H1 (cell line): ENCODE results near the gene CNOT1. TPM values are rescaled to one million over a fixed set of nuclear protein-coding genes. Genes with fewer than 3 reads are reported as not detected.

ENCODE experiments used
- CTCF ChIA-PET: fragments of 300-600 bp; sonication (Branson Sonifier 250); formaldehyde crosslinking; loops from one replicate; lab custom pipeline; 2021; ENCODE audit not compliant: partially characterized antibody; lab: Charles Lee
- POLR2A ChIA-PET: fragments of 300-600 bp; sonication (Branson Sonifier 250); formaldehyde crosslinking; loops from one replicate; lab custom pipeline; 2021; ENCODE audit warnings: inconsistent platforms; ENCODE audit not compliant: partially characterized antibody; lab: Charles Lee
- DNase-seq, 2 experiments: peaks; one replicate each; pipeline versions ENCODE4 v3.0.0 to v3.0.0-alpha.2; 2010 to 2022; ENCODE audit warnings: low spot score in 2 of 2, low read depth in 1 of 2, mixed read lengths in 1 of 2
- FAIRE-seq: peaks from 2 replicates; lab custom pipeline; 2011; peaks lifted over from hg19 to GRCh38; lab: Jason Lieb, UNC
- H2AFZ ChIP-seq: 2 replicates; pipeline ENCODE4 v1.8.1; 2012; ENCODE audit warnings: low read length, inconsistent platforms
- H2AK5ac ChIP-seq: 2 replicates; pipeline ENCODE4 v1.6.1; 2013; ENCODE audit warnings: low read depth, low read length
- H2BK120ac ChIP-seq: replicated peaks from 2 replicates; pipeline ENCODE3; 2013; ENCODE audit warnings: low read depth, low read length, inconsistent platforms
- H2BK12ac ChIP-seq: 2 replicates; pipeline ENCODE4 v1.6.1; 2013; ENCODE audit warnings: low read depth, low read length
- H2BK15ac ChIP-seq: 2 replicates; pipeline ENCODE4 v1.6.1; 2013; ENCODE audit warnings: low read length
- H2BK20ac ChIP-seq: 2 replicates; pipeline ENCODE4 v1.6.1; 2013; ENCODE audit warnings: low read length
- H2BK5ac ChIP-seq: 2 replicates; pipeline ENCODE4 v1.6.1; 2013; ENCODE audit warnings: low read depth, low read length
- H3K14ac ChIP-seq: 2 replicates; pipeline ENCODE4 v1.6.1; 2013; ENCODE audit warnings: inconsistent platforms; ENCODE audit not compliant: insufficient read length
- H3K18ac ChIP-seq: 2 replicates; pipeline ENCODE4 v1.6.1; 2013; ENCODE audit warnings: low read length; ENCODE audit errors: extremely low read depth
- H3K23ac ChIP-seq: 2 replicates; pipeline ENCODE4 v1.6.1; 2013; ENCODE audit warnings: inconsistent platforms; ENCODE audit not compliant: insufficient read length
- H3K23me2 ChIP-seq: 2 replicates; pipeline ENCODE4 v1.6.1; 2013; ENCODE audit warnings: low read depth, low read length
- H3K27ac ChIP-seq: 2 replicates; pipeline ENCODE4 v1.6.1; 2011; ENCODE audit warnings: low read depth, low read length, inconsistent platforms
- H3K27me3 ChIP-seq, 4 experiments: replicated peaks in 1 of 4; 1 replicate in 1 of 4; 2 replicates in 3 of 4; pipeline versions ENCODE4 v1.6.1 to v1.8.1; 2011 to 2013; ENCODE audit warnings: low read length in 3 of 4, mild to moderate bottlenecking in 3 of 4, inconsistent platforms in 2 of 4, mixed read lengths in 2 of 4, moderate library complexity in 1 of 4; ENCODE audit not compliant: control insufficient read depth in 3 of 4, insufficient read depth in 3 of 4; ENCODE audit errors: extremely low read depth in 1 of 4
- H3K36me3 ChIP-seq, 4 experiments: 2 replicates each; pipeline versions ENCODE4 v1.6.1 to v1.8.1; 2011 to 2013; ENCODE audit warnings: mild to moderate bottlenecking in 4 of 4, low read length in 3 of 4, moderate library complexity in 2 of 4, control low read depth in 1 of 4, inconsistent platforms in 1 of 4; ENCODE audit not compliant: insufficient read depth in 4 of 4, control insufficient read depth in 2 of 4
- H3K4ac ChIP-seq: replicated peaks from 2 replicates; pipeline ENCODE3; 2013; ENCODE audit warnings: low read length, low read depth, mixed read lengths, inconsistent platforms; ENCODE audit not compliant: insufficient read length
- H3K4me1 ChIP-seq, 4 experiments: replicated peaks in 1 of 4; 1 replicate in 1 of 4; 2 replicates in 3 of 4; pipeline versions ENCODE4 v1.6.1 to v1.8.1; 2011 to 2013; ENCODE audit warnings: low read length in 3 of 4, inconsistent platforms in 2 of 4, mixed read lengths in 1 of 4; ENCODE audit not compliant: insufficient read depth in 4 of 4, control insufficient read depth in 3 of 4
- H3K4me2 ChIP-seq, 2 experiments: 2 replicates each; pipeline versions ENCODE4 v1.6.1 to v1.8.1; 2011 to 2013; ENCODE audit warnings: low read depth in 2 of 2, low read length in 2 of 2, control low read depth in 1 of 2, inconsistent platforms in 1 of 2, mild to moderate bottlenecking in 1 of 2; ENCODE audit not compliant: insufficient read depth in 1 of 2
- H3K4me3 ChIP-seq, 4 experiments: fragments of 200-600, 300-600 bp in 1 of 4; sonication (generic), shearing (Covaris generic), sonication (Bioruptor Twin) in 1 of 4; 2 replicates each; pipeline versions ENCODE4 v1.5.1 to v1.8.1; 2011 to 2016; ENCODE audit warnings: low read length in 4 of 4, low read depth in 3 of 4, control low read depth in 2 of 4, inconsistent platforms in 2 of 4, mild to moderate bottlenecking in 2 of 4, mixed read lengths in 1 of 4, moderate library complexity in 1 of 4; ENCODE audit not compliant: insufficient read depth in 2 of 4; ENCODE audit errors: extremely low read depth in 1 of 4
- H3K56ac ChIP-seq: replicated peaks from 2 replicates; pipeline ENCODE3; 2013; ENCODE audit warnings: low read depth, mild to moderate bottlenecking, mixed read lengths, low read length, inconsistent platforms; ENCODE audit not compliant: insufficient read length
- H3K79me1 ChIP-seq: 2 replicates; pipeline ENCODE4 v1.6.1; 2013; ENCODE audit warnings: low read depth, low read length, control low read depth
- H3K79me2 ChIP-seq, 2 experiments: 2 replicates each; pipeline versions ENCODE4 v1.6.1 to v1.8.1; 2012 to 2013; ENCODE audit warnings: low read length in 2 of 2, mild to moderate bottlenecking in 2 of 2, inconsistent platforms in 1 of 2; ENCODE audit not compliant: insufficient read depth in 2 of 2, control insufficient read depth in 1 of 2
- H3K9ac ChIP-seq, 4 experiments: replicated peaks in 1 of 4; 1 replicate in 1 of 4; 2 replicates in 3 of 4; pipeline versions ENCODE4 v1.6.1 to v1.8.1; 2011 to 2013; ENCODE audit warnings: low read depth in 3 of 4, low read length in 3 of 4, control low read depth in 2 of 4, mild to moderate bottlenecking in 2 of 4, moderate library complexity in 2 of 4, inconsistent platforms in 1 of 4; ENCODE audit errors: extremely low read depth in 1 of 4
- H3K9me3 ChIP-seq, 2 experiments: 2 replicates each; pipeline versions ENCODE4 v1.6.1 to v1.8.1; 2012 to 2013; ENCODE audit warnings: mild to moderate bottlenecking in 2 of 2, moderate library complexity in 2 of 2, control low read depth in 1 of 2, inconsistent platforms in 1 of 2, low read depth in 1 of 2, low read length in 1 of 2, mixed read lengths in 1 of 2; ENCODE audit not compliant: insufficient read depth in 2 of 2
- H4K20me1 ChIP-seq, 2 experiments: replicated peaks in 1 of 2; 2 replicates each; pipeline versions ENCODE3 to v1.8.1; 2011 to 2013; ENCODE audit warnings: inconsistent platforms in 2 of 2, low read length in 2 of 2, mild to moderate bottlenecking in 1 of 2; ENCODE audit not compliant: insufficient read depth in 2 of 2, control insufficient read depth in 1 of 2
- H4K5ac ChIP-seq: 2 replicates; pipeline ENCODE4 v1.6.1; 2013; ENCODE audit warnings: low read length, low read depth, mixed read lengths, inconsistent platforms; ENCODE audit not compliant: insufficient read length
- H4K8ac ChIP-seq: 2 replicates; pipeline ENCODE4 v1.8.0; 2013; ENCODE audit warnings: mild to moderate bottlenecking, moderate library complexity, low read length, inconsistent platforms; ENCODE audit not compliant: insufficient read depth; ENCODE audit errors: extremely low read depth
- H4K91ac ChIP-seq: replicated peaks from 2 replicates; pipeline ENCODE3; 2013; ENCODE audit warnings: low read length, mixed read lengths, inconsistent platforms; ENCODE audit not compliant: insufficient read length
- NANOG ChIP-seq: IDR thresholded peaks from 2 replicates; pipeline ENCODE4 v1.6.1; 2011; ENCODE audit warnings: low read length, low read depth, mild to moderate bottlenecking, inconsistent platforms; ENCODE audit not compliant: insufficient read depth, poor library complexity, severe bottlenecking
- SIX5 ChIP-seq: IDR thresholded peaks from 2 replicates; pipeline ENCODE4 v1.6.1; 2011; ENCODE audit warnings: mild to moderate bottlenecking, low read depth, low read length
- TAF7 ChIP-seq: optimal IDR thresholded peaks from 2 replicates; pipeline ENCODE3; 2011; ENCODE audit warnings: low read depth, mild to moderate bottlenecking, inconsistent platforms, low read length, moderate library complexity, borderline replicate concordance
- WGBS, 2 experiments: shearing (Covaris generic) in 1 of 2; methylation state at CpG; one replicate each; pipeline versions ENCODE4 v1.1.6 to v1.1.7; 2013 to 2015; ENCODE audit warnings: low lambda C conversion rate in 2 of 2, mixed read lengths in 2 of 2, inconsistent platforms in 1 of 2, low coverage in 1 of 2, missing lambda C conversion rate in 1 of 2; ENCODE audit not compliant: insufficient replicate concordance in 2 of 2, insufficient coverage in 1 of 2, insufficient read length in 1 of 2; ENCODE audit errors: extremely low coverage in 1 of 2, missing lambda C conversion rate in 1 of 2; 5-methylcytosine and 5-hydroxymethylcytosine counted together
- polyA plus RNA-seq, 7 experiments: library from polyadenylated mRNA; depleted of rRNA in 3 of 7; stranded (reverse) in 5 of 7; unstranded in 2 of 7; fragments of >200 nt in 5 of 7; fragments of 200-250 nt in 2 of 7; gene quantifications; 1 replicate in 5 of 7; 2 replicates in 1 of 7; 4 replicates in 1 of 7; pipeline versions ENCODE4 v1.2.1 to v1.2.3, GENCODE V29; 2011 to 2013; ENCODE audit warnings: missing spikeins in 2 of 7, mixed read lengths in 2 of 7
- total RNA-seq: library from RNA; stranded (reverse); fragmentation: NEBNext Ultra II Directional; extraction: Animal tissue kit (Norgen Biotek cat#: 25700); gene quantifications from 2 replicates; pipeline ENCODE4 v1.2.1, GENCODE V29; 2021

CNOT1 gene
- total and polyA plus RNA-seq, 2 of the 8 experiments (the other 6 are each of a cell fraction or from before 2014, with no cell fraction given), result 306 to 319 TPM

GRCh38 chr16:58647107-58647506, 17.5 kb upstream of the CNOT1 start:
- Histone ChIP-seq H3K27me3 (no peaks in the 10 kb centered on the region), H3K14ac (no peak overlapping the region), H3K79me2 (no peaks in the 10 kb centered on the region), H3K4me3 (no peak overlapping the region), H3K18ac (no peak overlapping the region), H3K4ac (no peak overlapping the region), H2BK12ac (no peak overlapping the region), H4K91ac (no peak overlapping the region), H3K4me2 (no peak overlapping the region), H2BK120ac (no peak overlapping the region), H3K9ac (no peak overlapping the region), H2AK5ac (no peak overlapping the region), H4K8ac (no peak overlapping the region), H3K23ac (no peak overlapping the region), H3K23me2 (peaks cover 2% of the 10 kb centered on the region; the same call in 1 of the 2 replicates), H3K9me3 (no peaks in the 10 kb centered on the region), H3K56ac (no peak overlapping the region), H4K5ac (no peak overlapping the region), H3K4me1 (no peaks in the 10 kb centered on the region; a peak in 1 of 7 replicates), H3K27ac (no peak overlapping the region), H2BK20ac (no peak overlapping the region), H3K79me1 (no peaks in the 10 kb centered on the region), H2BK5ac (no peak overlapping the region), H2BK15ac (no peak overlapping the region), H3K36me3 (no peaks in the 10 kb centered on the region), H2AFZ (no peak overlapping the region), H4K20me1 (no peaks in the 10 kb centered on the region)
- FAIRE-seq (no peak), DNase-seq (no peak)
- 84% methylated on average over 4 of the region's 4 CpGs; no CpG with 5 or more reads in 1 of the 2 experiments for WGBS, 2 experiments
- POLR2A ChIA-PET, result interaction anchor here (1.3 kb wide), 2 partner anchors 20 to 132 kb away, joined by 3 read pairs; no protein-coding TSS in a partner anchor
- CTCF ChIA-PET, result interaction anchor here (0.7 to 3.0 kb wide), 4 partner anchors 8 to 14 kb away, joined by 3 to 7 read pairs (median 4); no protein-coding TSS in a partner anchor
- TF ChIP-seq NANOG (no peak), TAF7 (no peak), SIX5 (no peak)
